A673 (cell line): ENCODE results near the gene HBD.

Experiments
- CTCF ChIP-seq: fragments of 300-800, 200-600 bp; sonication (generic); conservative IDR thresholded peaks from 2 replicates; pipeline ENCODE4 v1.5.1; 2017; ENCODE audit warnings: low read depth, mild to moderate bottlenecking, antibody characterized with exemption, low read length, moderate library complexity, mixed read lengths
- EZH2 ChIP-seq: fragments of 200-600 bp; sonication (generic); IDR thresholded peaks from 2 replicates; pipeline ENCODE4 v1.6.1; 2017; ENCODE audit warnings: borderline replicate concordance, low read depth, mild to moderate bottlenecking, mixed read lengths, antibody characterized with exemption, low read length; ENCODE audit not compliant: poor library complexity, severe bottlenecking

GRCh38 chr11:5197536-5197935, 36.7 kb downstream of the HBD start:
- TF ChIP-seq CTCF (no peak), EZH2 (no peak)
